ENCODE data around the gene TRIM17.

The TRIM17 gene

GRCh38 chr1:228400692-228401454 is 15.8 kb downstream of the TRIM17 start:
- no peak for DNase-seq (ENCODE audit: low read depth in 2 of 2)

- DNase-seq (ENCODE audit: low read depth in 2 of 2) = no peak
Measured at GRCh38 chr1:228400237-228400651, 16.4 kb downstream of the TRIM17 start.

GRCh38 chr1:228399531-228400236 is 17.0 kb downstream of the TRIM17 start:
- DNase-seq (ENCODE audit: low read depth in 2 of 2) = no peak

- no peak for DNase-seq (ENCODE audit: low read depth in 2 of 2)
Measured at GRCh38 chr1:228398741-228399461, 17.8 kb downstream of the TRIM17 start.

GRCh38 chr1:228397966-228398365 is 18.7 kb downstream of the TRIM17 start:
- no peak for DNase-seq (ENCODE audit: low read depth in 2 of 2)

GRCh38 chr1:228396770-228397662 is 19.6 kb downstream of the TRIM17 start:
- DNase-seq (ENCODE audit: low read depth in 2 of 2) = no peak

- no peak for DNase-seq (ENCODE audit: low read depth in 2 of 2)
Measured at GRCh38 chr1:228394571-228395394, 21.9 kb downstream of the TRIM17 start.

GRCh38 chr1:228393811-228394570 is 22.7 kb downstream of the TRIM17 start:
- DNase-seq (ENCODE audit: low read depth in 2 of 2) = no peak

GRCh38 chr1:228393268-228393701 is 23.4 kb downstream of the TRIM17 start:
- no peak for DNase-seq (ENCODE audit: low read depth in 2 of 2)

- no peak for DNase-seq (ENCODE audit: low read depth in 2 of 2)
Measured at GRCh38 chr1:228392111-228392936, 24.3 kb downstream of the TRIM17 start.

- DNase-seq (ENCODE audit: low read depth in 2 of 2) = no peak
Measured at GRCh38 chr1:228391411-228392020, 25.1 kb downstream of the TRIM17 start.

- DNase-seq (ENCODE audit: low read depth in 2 of 2) = no peak
Measured at GRCh38 chr1:228390649-228391048, 26.0 kb downstream of the TRIM17 start.

- DNase-seq (ENCODE audit: low read depth in 2 of 2) = no peak
Measured at GRCh38 chr1:228387321-228387720, 29.3 kb downstream of the TRIM17 start.

GRCh38 chr1:228385232-228385631 is 31.4 kb downstream of the TRIM17 start:
- no peak for DNase-seq (ENCODE audit: low read depth in 2 of 2)

- DNase-seq (ENCODE audit: low read depth in 2 of 2) = no peak
Measured at GRCh38 chr1:228383773-228384172, 32.9 kb downstream of the TRIM17 start.

GRCh38 chr1:228381356-228381755 is 35.3 kb downstream of the TRIM17 start:
- no peak for DNase-seq (ENCODE audit: low read depth in 2 of 2)

GRCh38 chr1:228379666-228380065 is 37.0 kb downstream of the TRIM17 start:
- DNase-seq (ENCODE audit: low read depth in 2 of 2) = no peak

GRCh38 chr1:228378873-228379460 is 37.7 kb downstream of the TRIM17 start:
- DNase-seq (ENCODE audit: low read depth in 2 of 2) = no peak

All from stimulated activated CD8-positive, alpha-beta memory T cell treated with anti-CD3 and anti-CD28 coated beads, Interleukin-15, amount 100 ng/mL, for 4 hours (primary cell).